CD4-positive, alpha-beta T cell treated with Interleukin-2 at 100 ng/mL for 4 hours (primary cell): Measurements from ENCODE around the gene MYH7.
"Not testable (repeated sequence)": the region's sequence is repeated elsewhere in the genome, so short reads cannot be mapped to it uniquely, and the experiment has no call there.

Experiments
- DNase-seq: peaks from one replicate; pipeline ENCODE4 v3.0.0-alpha.2; 2020; ENCODE audit warnings: low spot score

The MYH7 gene

GRCh38 chr14:23406725-23407355 is 28.6 kb downstream of the MYH7 start:
- no peak for DNase-seq

- DNase-seq, result no peak
Observed at GRCh38 chr14:23406244-23406643, 29.2 kb downstream of the MYH7 start.

- no peak for DNase-seq
Observed at GRCh38 chr14:23405516-23406025, 29.9 kb downstream of the MYH7 start.

GRCh38 chr14:23405096-23405495 is 30.4 kb downstream of the MYH7 start:
- no peak for DNase-seq

GRCh38 chr14:23404331-23404900 is 31.0 kb downstream of the MYH7 start:
- DNase-seq, result no peak

- no peak for DNase-seq
Observed at GRCh38 chr14:23403908-23404307, 31.6 kb downstream of the MYH7 start.

- no peak for DNase-seq
Observed at GRCh38 chr14:23403139-23403438, 32.4 kb downstream of the MYH7 start.

GRCh38 chr14:23402296-23403138 is 32.9 kb downstream of the MYH7 start:
- no peak for DNase-seq

- no peak for DNase-seq
Observed at GRCh38 chr14:23401291-23401690, 34.2 kb downstream of the MYH7 start.

GRCh38 chr14:23400496-23401149 is 34.8 kb downstream of the MYH7 start:
- DNase-seq, result not testable (repeated sequence)

GRCh38 chr14:23399591-23399990 is 35.9 kb downstream of the MYH7 start:
- DNase-seq, result no peak

- no peak for DNase-seq
Observed at GRCh38 chr14:23399136-23399535, 36.3 kb downstream of the MYH7 start.

- no peak for DNase-seq
Observed at GRCh38 chr14:23398348-23398747, 37.1 kb downstream of the MYH7 start.

- DNase-seq, result no peak
Observed at GRCh38 chr14:23396781-23397407, 38.6 kb downstream of the MYH7 start.

GRCh38 chr14:23396126-23396525 is 39.3 kb downstream of the MYH7 start:
- no peak for DNase-seq

GRCh38 chr14:23392613-23393012 is 42.8 kb downstream of the MYH7 start:
- DNase-seq, result no peak

GRCh38 chr14:23389871-23390270 is 45.6 kb downstream of the MYH7 start:
- not testable (repeated sequence) for DNase-seq

GRCh38 chr14:23389396-23389795 is 46.1 kb downstream of the MYH7 start:
- no peak for DNase-seq

GRCh38 chr14:23388996-23389395 is 46.5 kb downstream of the MYH7 start:
- DNase-seq, result no peak

- no peak for DNase-seq
Observed at GRCh38 chr14:23387916-23388882, 47.3 kb downstream of the MYH7 start.

- no peak for DNase-seq
Observed at GRCh38 chr14:23386999-23387398, 48.5 kb downstream of the MYH7 start.
